Colonic mucosa (tissue), 4 donors: ENCODE data around the gene ZNF891. TPM values are rescaled to one million over a fixed set of nuclear protein-coding genes. Genes with fewer than 3 reads are reported as not detected.
A peak's percentile ranks its signal among the peaks of the same experiment; 100 is the strongest.

ENCODE experiments used
- DNase-seq: peaks from one replicate; pipeline ENCODE4 v3.0.0-alpha.2; 2020
- H3K27ac ChIP-seq: fragments of 200-600 bp; one replicate; pipeline ENCODE4 v1.8.0; 2021
- H3K27me3 ChIP-seq: fragments of 200-600 bp; one replicate; pipeline ENCODE4 v1.8.0; 2021
- H3K36me3 ChIP-seq: fragments of 200-600 bp; one replicate; pipeline ENCODE4 v1.8.0; 2021
- H3K4me1 ChIP-seq: fragments of 200-600 bp; one replicate; pipeline ENCODE4 v1.8.0; 2021; ENCODE audit warnings: mild to moderate bottlenecking
- H3K4me3 ChIP-seq: fragments of 200-600 bp; one replicate; pipeline ENCODE4 v1.8.0; 2021
- H3K9ac ChIP-seq, 2 donors: one replicate each; pipeline ENCODE4 v1.7.0; 2013; ENCODE audit warnings: control low read depth in 2 of 2, low read depth in 2 of 2, low read length in 2 of 2
- H3K9me3 ChIP-seq: fragments of 200-600 bp; one replicate; pipeline ENCODE4 v1.8.0; 2021
- intact Hi-C: fragments of 100-400 bp; cut with DNase I; formaldehyde crosslinking; loops from one replicate; pipeline ENCODE4 v1.14.1; 2022
- total RNA-seq, 2 donors: library from RNA; stranded (reverse); fragmentation: NEBNext Ultra II Directional in 1 of 2; extraction: Animal tissue kit (Norgen Biotek cat#: 25700) in 1 of 2; gene quantifications; one replicate each; pipeline ENCODE4 v1.2.1, GENCODE V29; 2021
- TF ChIP-seq, protein P1 (sequence below): fragments of 200-600 bp; IDR thresholded peaks from one replicate; pipeline ENCODE4 v1.8.0; 2022; ENCODE audit warnings: antibody characterized with exemption, mild to moderate bottlenecking
- donor health status: healthy.
- donor health status: DM: no; HTN: no; CAD: no.
- donor health status: DM: no; HTN: no; CAD: no.

Gene ZNF891
- total RNA-seq, 2 donors from 2014 or later, result 1.0 to 1.3 TPM

DNA sequence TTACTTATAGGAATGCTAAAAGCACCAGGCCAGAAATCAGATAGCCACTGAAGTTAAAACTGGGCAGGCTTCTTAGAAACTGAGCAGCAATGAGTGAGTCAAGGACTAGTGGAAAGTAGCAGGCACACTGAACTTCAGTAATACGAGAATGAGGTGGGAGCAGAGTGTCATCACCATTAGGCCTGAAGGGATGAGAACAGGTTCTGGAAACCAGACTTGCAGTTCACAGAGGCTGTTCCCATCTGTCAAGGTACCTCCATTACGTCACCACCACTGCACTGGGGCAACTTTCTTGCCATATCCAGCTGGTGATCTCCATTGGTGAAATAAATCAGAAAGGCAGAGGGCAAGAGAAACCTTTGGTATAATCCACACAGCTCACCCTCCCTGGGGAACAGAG, 15.9 kb upstream of the ZNF891 start:
- Histone ChIP-seq H3K4me3 (no peak overlapping the region), H3K4me1 (no peaks in the 10 kb centered on the region), H3K27ac (no peak overlapping the region), H3K36me3 (no peaks in the 10 kb centered on the region), H3K9me3 (peaks cover 7% of the 10 kb centered on the region), H3K27me3 (no peaks in the 10 kb centered on the region), H3K9ac (no peak overlapping the region)
- intact Hi-C loops, result no loop called here
- TF ChIP-seq, protein P1, sequence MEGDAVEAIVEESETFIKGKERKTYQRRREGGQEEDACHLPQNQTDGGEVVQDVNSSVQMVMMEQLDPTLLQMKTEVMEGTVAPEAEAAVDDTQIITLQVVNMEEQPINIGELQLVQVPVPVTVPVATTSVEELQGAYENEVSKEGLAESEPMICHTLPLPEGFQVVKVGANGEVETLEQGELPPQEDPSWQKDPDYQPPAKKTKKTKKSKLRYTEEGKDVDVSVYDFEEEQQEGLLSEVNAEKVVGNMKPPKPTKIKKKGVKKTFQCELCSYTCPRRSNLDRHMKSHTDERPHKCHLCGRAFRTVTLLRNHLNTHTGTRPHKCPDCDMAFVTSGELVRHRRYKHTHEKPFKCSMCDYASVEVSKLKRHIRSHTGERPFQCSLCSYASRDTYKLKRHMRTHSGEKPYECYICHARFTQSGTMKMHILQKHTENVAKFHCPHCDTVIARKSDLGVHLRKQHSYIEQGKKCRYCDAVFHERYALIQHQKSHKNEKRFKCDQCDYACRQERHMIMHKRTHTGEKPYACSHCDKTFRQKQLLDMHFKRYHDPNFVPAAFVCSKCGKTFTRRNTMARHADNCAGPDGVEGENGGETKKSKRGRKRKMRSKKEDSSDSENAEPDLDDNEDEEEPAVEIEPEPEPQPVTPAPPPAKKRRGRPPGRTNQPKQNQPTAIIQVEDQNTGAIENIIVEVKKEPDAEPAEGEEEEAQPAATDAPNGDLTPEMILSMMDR, result no peak
- DNase-seq, result no peak

DNA sequence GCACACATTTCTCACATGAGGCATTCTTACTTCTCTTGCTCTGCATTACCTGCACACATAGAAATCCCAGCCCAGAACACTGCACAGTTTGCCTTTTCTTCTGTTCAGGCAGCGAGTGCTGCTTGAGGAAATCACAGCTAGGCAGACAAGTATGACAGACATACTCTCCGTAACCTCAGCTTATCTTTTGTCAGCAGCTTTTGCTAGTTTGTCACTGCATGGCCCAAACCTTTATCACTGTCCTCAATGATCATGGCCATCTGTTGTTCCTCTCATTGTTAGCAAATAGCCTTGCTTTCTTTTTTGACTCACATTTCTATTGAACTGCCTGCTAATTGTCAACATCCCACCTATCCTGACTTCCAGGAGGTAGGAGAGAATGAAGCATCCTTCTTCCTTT, 5.7 kb upstream of the ZNF891 start:
- intact Hi-C loops, result no loop called here
- no peaks in the 10 kb centered on the region for H3K9me3 ChIP-seq
- TF ChIP-seq, protein P1, result no peak
- H3K4me3 ChIP-seq, result no peak overlapping the region
- no peak for DNase-seq
- no peak overlapping the region for H3K27ac ChIP-seq
- H3K36me3 ChIP-seq, result no peaks in the 10 kb centered on the region
- no peaks in the 10 kb centered on the region for H3K4me1 ChIP-seq
- H3K27me3 ChIP-seq, result no peaks in the 10 kb centered on the region
- H3K9ac ChIP-seq, result no peak overlapping the region

DNA sequence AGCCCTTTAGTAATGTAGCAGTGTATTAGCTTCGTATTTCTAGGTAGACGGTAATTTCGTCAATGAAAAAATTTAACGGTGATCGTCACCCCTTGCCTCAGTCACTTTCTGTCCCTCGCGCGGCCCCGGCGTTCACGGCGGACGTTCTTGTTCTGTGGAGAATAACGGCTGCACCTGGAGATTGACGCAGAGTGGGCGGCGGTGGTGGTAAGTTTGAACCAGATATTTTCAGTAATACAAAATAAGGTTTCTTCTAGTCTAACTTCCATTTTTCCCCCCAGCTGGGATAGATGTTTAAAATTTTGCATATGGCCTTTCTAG, 694 bp upstream of the ZNF891 start:
- TF ChIP-seq, protein P1, result no peak
- H3K9me3 ChIP-seq, result no peaks in the 10 kb centered on the region
- no peak for DNase-seq
- peak overlapping the region; percentile 76 to 86 for H3K9ac ChIP-seq
- H3K27ac ChIP-seq, result peak overlapping the region; percentile 97
- no peaks in the 10 kb centered on the region for H3K36me3 ChIP-seq
- no peaks in the 10 kb centered on the region for H3K27me3 ChIP-seq
- intact Hi-C loops, result loop anchor here (5.0 kb wide), 1 partner anchor 48 kb away; the partner anchor contains the start of gene ZNF140
- H3K4me3 ChIP-seq, result peak overlapping the region; percentile 70
- no peaks in the 10 kb centered on the region for H3K4me1 ChIP-seq

DNA sequence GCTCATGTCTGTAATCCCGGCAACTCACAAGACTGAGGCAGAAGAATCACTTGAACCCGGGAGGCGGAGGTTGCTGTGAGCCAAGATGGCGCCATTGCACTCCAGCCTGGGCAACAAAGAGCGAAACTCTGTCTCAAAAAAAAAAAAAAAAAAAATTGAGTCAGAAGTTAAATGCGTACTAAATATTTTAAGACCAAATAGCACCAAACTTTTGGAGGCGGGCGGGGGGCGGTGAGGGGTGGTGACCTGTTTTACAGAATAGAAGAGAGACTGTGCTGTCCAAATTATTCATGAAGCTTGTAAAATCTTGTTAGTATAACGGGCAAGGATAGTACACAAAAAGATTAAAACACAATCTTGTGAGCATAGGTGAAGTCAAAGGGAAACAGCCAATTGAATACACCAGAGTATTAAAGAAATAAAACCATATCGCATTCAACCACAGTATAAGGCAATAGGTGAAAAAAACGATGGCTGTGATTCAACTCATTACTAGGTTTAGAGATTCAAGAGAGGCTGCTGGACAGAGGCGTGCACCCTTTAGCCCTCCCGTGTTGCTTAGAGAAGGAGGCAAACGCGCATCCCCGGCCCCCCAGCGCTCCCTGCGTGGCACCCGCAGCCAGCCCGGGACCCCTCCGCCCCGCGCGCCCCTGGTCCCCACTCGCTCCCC, 571 bp downstream of the ZNF891 start:
- Histone ChIP-seq H3K27me3 (no peaks in the 10 kb centered on the region), H3K27ac (peak overlapping the region; percentile 97), H3K9me3 (no peaks in the 10 kb centered on the region), H3K4me1 (no peaks in the 10 kb centered on the region), H3K9ac (peak overlapping the region; percentile 80 to 86), H3K4me3 (peak overlapping the region; percentile 70), H3K36me3 (no peaks in the 10 kb centered on the region)
- no peak for DNase-seq
- intact Hi-C loops, result loop anchor here (5.0 kb wide), 1 partner anchor 47 kb away; the partner anchor contains the start of gene ZNF140
- TF ChIP-seq, protein P1, result no peak

DNA sequence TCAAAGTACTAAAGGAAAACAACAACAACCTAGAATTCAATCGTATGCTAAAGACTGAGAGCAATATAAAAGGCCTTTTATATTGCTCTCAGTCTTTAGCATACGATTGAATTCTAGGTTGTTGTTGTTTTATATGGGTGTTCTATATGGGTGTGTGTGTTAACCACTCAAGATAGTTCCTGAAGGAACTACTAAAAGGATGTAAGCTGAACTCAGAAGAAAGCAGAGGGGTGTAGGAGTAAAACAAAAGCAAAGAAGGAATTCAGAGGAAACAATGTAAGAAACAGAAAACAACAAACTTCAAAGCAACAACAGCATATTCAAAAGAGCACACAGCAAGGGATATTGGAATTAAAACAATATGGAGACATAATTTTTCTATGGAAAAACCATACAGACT, 5.4 kb downstream of the ZNF891 start:
- Histone ChIP-seq H3K4me1 (no peaks in the 10 kb centered on the region), H3K36me3 (no peaks in the 10 kb centered on the region), H3K27ac (no peak overlapping the region), H3K27me3 (no peaks in the 10 kb centered on the region), H3K9ac (no peak overlapping the region), H3K4me3 (no peak overlapping the region), H3K9me3 (peaks cover 18% of the 10 kb centered on the region)
- TF ChIP-seq, protein P1, result no peak
- intact Hi-C loops, result no loop called here
- no peak for DNase-seq
